Coronary artery (tissue), 2 donors: ENCODE results near the gene TNFRSF18.

Source experiments
- DNase-seq: peaks from one replicate; pipeline ENCODE4 v3.0.0-alpha.2; 2017; ENCODE audit warnings: low spot score
- H3K27ac ChIP-seq, 2 donors: fragments of 200-600 bp; sonication (generic); one replicate each; pipeline ENCODE4 v1.5.1; 2016 to 2019
- H3K4me3 ChIP-seq: fragments of 200-600 bp; sonication (generic); 2 replicates; pipeline ENCODE4 v1.5.1; 2016; ENCODE audit warnings: mild to moderate bottlenecking, moderate library complexity
- TF ChIP-seq, protein P1 (sequence below): fragments of 200-600 bp; sonication (generic); IDR thresholded peaks from one replicate; pipeline ENCODE4 v1.5.1; 2019; ENCODE audit warnings: antibody characterized with exemption

The TNFRSF18 gene

DNA sequence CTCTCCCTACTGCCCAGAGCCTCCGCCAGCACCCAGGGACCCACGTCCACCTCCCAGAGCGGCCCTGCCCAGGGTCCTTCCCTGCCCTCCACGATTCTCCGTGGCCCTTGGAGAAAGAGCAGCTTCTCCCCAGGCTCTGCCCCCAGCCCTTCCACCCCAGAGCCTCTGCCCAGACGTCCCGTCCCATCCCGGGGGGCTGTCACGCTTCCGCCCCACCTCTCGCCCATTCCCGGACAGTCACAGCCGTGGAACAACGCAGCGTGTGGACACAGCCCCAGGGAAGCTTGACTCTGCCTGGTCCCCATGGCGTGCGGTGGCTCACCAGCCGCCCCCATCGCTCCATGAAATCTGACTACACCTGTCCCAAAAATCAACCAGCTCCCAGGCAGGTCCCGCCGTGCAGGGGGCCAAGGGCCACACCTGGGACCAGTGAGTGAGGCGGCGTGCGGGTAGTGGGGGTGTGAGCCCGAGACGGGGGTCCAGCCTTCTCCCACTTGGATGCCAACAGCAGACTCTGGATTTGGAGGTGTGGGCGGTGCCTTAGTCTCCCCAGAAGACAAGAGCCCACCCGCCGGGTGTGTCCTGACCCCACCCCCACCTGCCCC lies 45.2 kb downstream of the TNFRSF18 start:
- DNase-seq = no peak
- TF ChIP-seq, protein P1, sequence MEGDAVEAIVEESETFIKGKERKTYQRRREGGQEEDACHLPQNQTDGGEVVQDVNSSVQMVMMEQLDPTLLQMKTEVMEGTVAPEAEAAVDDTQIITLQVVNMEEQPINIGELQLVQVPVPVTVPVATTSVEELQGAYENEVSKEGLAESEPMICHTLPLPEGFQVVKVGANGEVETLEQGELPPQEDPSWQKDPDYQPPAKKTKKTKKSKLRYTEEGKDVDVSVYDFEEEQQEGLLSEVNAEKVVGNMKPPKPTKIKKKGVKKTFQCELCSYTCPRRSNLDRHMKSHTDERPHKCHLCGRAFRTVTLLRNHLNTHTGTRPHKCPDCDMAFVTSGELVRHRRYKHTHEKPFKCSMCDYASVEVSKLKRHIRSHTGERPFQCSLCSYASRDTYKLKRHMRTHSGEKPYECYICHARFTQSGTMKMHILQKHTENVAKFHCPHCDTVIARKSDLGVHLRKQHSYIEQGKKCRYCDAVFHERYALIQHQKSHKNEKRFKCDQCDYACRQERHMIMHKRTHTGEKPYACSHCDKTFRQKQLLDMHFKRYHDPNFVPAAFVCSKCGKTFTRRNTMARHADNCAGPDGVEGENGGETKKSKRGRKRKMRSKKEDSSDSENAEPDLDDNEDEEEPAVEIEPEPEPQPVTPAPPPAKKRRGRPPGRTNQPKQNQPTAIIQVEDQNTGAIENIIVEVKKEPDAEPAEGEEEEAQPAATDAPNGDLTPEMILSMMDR = no peak
- no peak overlapping the region for H3K27ac ChIP-seq
- H3K4me3 ChIP-seq = no peak overlapping the region

DNA sequence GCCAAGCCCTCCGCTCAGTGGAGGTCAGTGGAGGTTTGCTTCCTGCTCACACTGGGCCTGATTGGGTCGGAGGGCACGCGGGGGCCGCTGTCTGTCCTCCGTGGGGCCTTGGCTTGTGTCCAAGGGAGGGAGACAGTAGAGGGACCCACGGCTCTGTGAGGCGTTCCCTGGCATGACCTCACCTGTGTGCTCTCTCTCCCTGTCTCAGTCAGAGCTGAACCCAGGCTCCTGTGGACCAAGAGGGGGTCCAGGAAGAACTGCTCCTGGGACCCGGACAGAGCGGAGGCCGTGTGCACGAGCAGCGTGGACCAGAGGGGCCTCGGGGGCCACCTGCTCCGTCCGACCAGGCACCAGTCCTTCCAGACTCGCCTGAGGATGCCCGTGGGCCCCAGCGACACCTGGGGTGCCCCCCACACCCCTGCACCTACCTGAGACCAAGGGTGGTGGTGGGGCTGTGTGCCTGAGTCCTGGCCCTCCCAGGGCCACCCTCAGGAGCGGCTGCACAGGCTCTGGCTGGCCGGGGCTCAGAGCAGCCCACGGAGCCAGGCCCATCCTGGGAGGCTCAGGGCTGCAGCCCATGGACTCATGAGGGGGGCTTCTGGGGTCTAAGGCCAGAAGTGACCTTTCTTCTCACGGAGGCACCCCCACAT lies 46.0 kb downstream of the TNFRSF18 start:
- Histone ChIP-seq H3K27ac (no peak overlapping the region), H3K4me3 (no peak overlapping the region)
- no peak for DNase-seq
- TF ChIP-seq, protein P1 = no peak

DNA sequence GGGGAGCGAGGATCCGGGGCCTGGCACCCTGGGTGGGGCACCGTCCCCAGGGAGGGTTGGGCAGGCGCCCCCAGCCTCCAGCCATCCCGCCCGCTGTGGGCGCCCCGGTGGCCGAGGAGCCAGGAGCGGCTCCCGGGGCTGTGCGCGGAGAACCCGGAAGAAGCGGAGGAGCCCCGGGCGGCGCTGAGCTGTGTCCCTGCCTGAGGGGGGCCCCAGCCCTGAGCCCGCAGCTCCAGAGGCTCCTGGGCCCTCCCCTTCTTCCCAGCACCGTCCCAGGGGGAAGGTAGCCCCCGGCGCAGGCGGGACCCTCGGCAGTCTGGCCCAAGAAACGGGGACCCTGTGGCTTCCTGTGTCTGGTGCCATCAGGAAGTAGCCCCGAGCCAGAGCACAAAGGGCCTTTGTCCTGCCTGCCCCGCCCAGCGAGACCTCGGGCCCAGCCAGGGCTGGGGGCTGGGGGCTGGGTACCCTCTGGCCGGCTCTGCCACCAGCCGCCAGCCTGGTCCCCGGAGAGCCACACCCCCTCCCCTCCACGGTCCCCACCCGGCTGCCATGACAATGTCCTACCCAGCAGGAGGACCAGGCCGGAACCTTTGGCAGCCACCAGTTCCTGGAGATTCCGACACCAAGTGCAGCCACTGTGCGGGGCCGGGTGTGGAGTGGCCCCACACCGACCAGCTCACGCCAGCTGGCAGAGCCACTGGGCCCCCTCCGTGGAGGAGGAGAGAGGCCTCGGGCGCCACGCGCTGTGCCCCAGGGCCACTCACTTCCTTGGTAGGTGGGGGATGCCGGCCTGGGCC lies 48.3 kb downstream of the TNFRSF18 start:
- peak overlapping the region; percentile 90 to 97 for H3K27ac ChIP-seq
- peak overlapping the region; percentile 91 for H3K4me3 ChIP-seq
- DNase-seq = no peak
- TF ChIP-seq, protein P1 = no peak

DNA sequence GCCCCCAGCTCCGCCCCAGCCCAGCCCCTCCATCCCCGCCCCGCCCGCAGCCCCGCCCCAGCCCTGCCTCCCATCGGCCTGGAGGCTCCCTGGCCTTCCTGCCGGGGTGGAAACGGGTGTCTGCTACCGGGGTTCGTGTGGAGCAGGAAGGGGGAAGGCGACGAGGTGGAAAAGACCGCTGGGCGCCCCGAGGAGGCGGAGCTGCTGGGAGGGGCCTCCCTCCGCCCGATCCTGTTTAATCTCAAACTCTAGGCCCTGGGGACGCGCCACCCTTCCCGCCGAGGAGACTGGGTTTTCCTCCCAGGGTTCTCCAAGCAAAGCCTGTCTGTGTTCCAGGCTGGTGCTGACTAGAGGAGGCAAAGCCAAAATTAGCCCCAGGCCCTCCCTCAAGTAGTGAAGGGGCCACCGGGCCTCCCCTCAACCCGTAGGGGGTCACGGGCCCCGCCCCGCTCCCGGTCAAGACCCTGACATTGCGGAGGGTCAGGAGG lies 48.9 kb downstream of the TNFRSF18 start:
- DNase-seq = peak; percentile 91
- Histone ChIP-seq H3K4me3 (peak overlapping the region; percentile 91), H3K27ac (peak overlapping the region; percentile 90 to 97)
- TF ChIP-seq, protein P1 = no peak

DNA sequence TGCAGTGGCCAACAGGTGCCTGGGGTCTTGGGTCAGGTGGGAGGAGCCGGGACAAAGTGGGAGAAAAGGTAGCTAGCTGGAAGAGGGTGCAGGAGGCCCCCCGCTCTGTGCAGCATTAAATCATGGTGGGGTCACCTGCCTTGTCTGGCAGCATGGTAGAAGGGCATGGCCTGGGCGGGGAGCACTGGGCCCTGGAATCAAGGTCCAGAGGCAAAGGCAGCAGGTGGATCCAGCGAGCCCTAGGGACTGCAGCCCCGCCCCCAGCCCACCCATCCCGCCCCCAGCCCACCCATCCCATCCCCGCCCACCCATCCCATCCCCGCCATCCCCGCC lies 49.4 kb downstream of the TNFRSF18 start:
- TF ChIP-seq, protein P1 = no peak
- no peak for DNase-seq
- peak overlapping the region in 1 of 2 donors; percentile 20 for H3K27ac ChIP-seq
- peak overlapping the region; percentile 91 for H3K4me3 ChIP-seq

DNA sequence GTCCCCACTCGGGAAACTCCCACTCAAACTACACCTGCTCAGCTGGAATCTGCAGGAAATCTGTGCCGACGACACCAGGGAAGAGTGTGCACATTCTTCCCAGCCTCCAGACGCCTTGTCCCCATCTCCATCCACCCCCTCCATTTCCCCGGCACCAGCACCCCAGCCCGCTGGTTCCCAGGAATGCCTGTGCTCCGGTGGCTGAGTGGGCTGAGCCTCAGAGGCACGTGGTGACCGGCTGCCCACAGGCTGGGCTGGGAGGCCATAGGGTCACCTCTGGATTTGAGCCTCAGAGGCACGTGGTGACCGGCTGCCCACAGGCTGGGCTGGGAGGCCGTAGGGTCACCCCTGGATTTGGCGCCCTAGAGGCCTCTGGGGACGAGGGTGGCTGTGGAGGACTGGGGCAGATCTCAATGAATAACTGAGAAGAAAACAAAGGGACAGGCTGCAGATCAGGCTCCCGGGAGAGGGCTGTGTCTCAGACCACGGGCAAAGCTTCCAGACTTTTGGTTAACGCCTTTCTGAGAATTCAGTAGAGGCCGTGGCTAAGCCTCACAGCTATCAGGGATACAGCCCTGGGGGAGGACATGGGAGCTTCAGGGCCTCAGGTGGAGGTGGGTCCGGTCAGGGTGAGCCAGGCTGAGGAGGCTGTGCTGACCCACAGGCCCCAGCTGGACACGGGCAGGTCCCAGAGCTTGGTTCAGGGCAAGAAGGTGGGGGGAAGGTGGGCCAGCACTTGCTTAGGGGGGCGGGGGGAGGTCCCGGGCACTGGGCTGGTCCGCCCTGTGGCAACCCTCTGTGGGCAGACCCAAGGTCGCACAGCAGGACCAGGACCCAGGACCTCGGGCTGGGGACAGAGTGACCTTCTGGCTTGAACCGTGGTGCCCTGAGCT lies 50.0 kb downstream of the TNFRSF18 start:
- Histone ChIP-seq H3K4me3 (no peak overlapping the region), H3K27ac (peak overlapping the region in 1 of 2 donors; percentile 20)
- DNase-seq = no peak
- TF ChIP-seq, protein P1 = no peak
